B cell (primary cell): ENCODE data around the gene S1PR3.

Experiments used
- EZH2 ChIP-seq: IDR thresholded peaks from 2 replicates; pipeline ENCODE4 v1.6.1; 2012; ENCODE audit warnings: borderline replicate concordance, low read depth, mild to moderate bottlenecking, moderate library complexity, low read length; ENCODE audit not compliant: insufficient read depth, poor library complexity, severe bottlenecking
- TF ChIP-seq, protein P1 (sequence below): fragments of 200-600 bp; IDR thresholded peaks from one replicate; pipeline ENCODE4 v1.8.0; 2022; ENCODE audit warnings: antibody characterized with exemption, mild to moderate bottlenecking

DNA sequence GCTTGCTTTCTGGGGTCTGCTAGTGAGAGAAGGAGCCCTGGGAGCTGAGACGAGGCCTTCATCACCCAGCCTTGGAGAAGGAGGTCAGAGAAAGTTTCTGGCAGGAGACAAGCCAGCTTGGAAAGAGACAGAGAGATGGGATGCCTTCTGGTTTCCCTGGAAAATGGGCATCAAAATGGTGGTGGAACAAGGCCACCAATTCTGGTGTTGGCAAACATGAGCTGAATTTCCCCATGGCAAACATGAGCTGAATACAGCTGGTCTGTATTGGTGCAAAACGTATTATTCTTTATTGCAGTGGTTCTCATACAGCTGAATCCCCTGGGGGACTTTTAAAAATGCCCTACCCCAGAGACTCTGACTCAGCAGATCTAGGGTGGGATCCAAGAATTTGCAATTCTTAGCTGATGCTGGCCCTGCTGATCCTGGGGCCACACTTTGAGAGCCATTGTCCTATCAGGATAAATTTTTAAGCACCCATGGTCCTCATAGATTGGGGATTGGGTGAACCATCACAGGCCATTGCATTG is 39.1 kb upstream of the S1PR3 start:
- TF ChIP-seq EZH2 = no peak
- TF ChIP-seq, protein P1, sequence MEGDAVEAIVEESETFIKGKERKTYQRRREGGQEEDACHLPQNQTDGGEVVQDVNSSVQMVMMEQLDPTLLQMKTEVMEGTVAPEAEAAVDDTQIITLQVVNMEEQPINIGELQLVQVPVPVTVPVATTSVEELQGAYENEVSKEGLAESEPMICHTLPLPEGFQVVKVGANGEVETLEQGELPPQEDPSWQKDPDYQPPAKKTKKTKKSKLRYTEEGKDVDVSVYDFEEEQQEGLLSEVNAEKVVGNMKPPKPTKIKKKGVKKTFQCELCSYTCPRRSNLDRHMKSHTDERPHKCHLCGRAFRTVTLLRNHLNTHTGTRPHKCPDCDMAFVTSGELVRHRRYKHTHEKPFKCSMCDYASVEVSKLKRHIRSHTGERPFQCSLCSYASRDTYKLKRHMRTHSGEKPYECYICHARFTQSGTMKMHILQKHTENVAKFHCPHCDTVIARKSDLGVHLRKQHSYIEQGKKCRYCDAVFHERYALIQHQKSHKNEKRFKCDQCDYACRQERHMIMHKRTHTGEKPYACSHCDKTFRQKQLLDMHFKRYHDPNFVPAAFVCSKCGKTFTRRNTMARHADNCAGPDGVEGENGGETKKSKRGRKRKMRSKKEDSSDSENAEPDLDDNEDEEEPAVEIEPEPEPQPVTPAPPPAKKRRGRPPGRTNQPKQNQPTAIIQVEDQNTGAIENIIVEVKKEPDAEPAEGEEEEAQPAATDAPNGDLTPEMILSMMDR = no peak
